ENCODE data around the gene TRAK1. TPM values are rescaled to one million over a fixed set of nuclear protein-coding genes. Genes with fewer than 3 reads are reported as not detected.

Gene TRAK1
- total RNA-seq, 2 experiments from 2014 or later: 18.3 to 19.1 TPM

GRCh38 chr3:42088803-42089530 lies 2.2 kb upstream of the TRAK1 start:
- intact Hi-C loops (cut with micrococcal nuclease): no loop called here
- Mint-ChIP-seq H3K27ac (no peak overlapping the region), H3K4me1 (ENCODE audit: low read depth) (peaks cover 50% of the 10 kb centered on the region), H3K27me3 (ENCODE audit: low read depth) (no peaks in the 10 kb centered on the region), H3K4me3 (no peak overlapping the region), H3K9me3 (peaks cover 2% of the 10 kb centered on the region), H3K36me3 (ENCODE audit: low read depth) (peaks cover 31% of the 10 kb centered on the region)
- CTCF ChIA-PET: interaction anchor here (0.6 kb wide), 1 partner anchor 14 kb away, joined by 4 read pairs; no protein-coding TSS in a partner anchor
- no peak for DNase-seq

DNA sequence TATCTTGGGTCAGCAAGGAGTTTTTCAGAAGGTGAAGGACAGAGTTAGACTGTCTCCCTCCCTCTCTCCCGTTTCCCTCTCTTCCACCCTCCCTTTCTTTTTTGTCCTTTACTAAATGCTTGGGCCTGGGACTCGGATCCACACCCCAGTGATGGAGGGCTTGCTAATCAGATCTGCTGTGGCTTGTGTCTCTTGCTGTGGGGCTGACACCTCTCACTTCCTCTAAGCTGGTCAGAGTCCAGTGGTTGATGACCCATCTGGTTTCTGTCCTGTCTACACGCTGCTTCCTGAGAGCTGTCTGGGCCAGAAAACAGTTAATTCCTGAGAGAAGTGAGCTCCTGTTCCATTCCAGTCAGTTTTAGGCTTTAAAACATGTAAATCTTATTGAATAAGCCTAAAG lies 849 bp downstream of the TRAK1 start:
- no peaks in the 10 kb centered on the region for H3K27me3 Mint-ChIP-seq (ENCODE audit: low read depth)
- CTCF ChIA-PET: interaction anchor here (0.6 to 1.6 kb wide), 3 partner anchors 21 to 200 kb away, joined by 3 to 7 read pairs (median 4); no protein-coding TSS in a partner anchor
- no peak for DNase-seq
- H3K9me3 Mint-ChIP-seq: peaks cover 2% of the 10 kb centered on the region
- no peak overlapping the region for H3K4me3 Mint-ChIP-seq
- peaks cover 53% of the 10 kb centered on the region for H3K4me1 Mint-ChIP-seq (ENCODE audit: low read depth)
- no peak overlapping the region for H3K27ac Mint-ChIP-seq
- peaks cover 31% of the 10 kb centered on the region for H3K36me3 Mint-ChIP-seq (ENCODE audit: low read depth)
- intact Hi-C loops (cut with micrococcal nuclease): loop anchor here (5.0 to 10.0 kb wide), 3 partner anchors 485 to 1757 kb away; no protein-coding TSS in a partner anchor

DNA sequence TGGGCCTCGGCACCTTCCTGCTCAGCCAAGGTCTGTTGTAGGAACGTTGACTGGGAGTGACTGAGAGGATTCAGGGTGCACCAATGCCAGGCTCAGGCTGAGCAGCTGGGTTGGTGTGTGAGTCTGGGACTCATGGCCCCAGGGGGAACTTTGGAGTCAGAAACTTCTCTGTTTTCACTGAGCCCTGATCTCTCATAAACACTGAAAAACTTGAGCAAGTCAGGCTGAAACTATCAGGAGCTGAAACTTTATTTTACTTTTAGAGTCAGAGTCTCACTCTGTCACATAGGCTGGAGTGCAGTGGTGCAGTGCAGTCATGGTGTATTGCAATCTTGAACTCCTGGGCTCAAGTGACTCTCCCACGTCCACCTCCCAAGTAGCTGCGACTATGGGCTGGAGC lies 3.0 kb downstream of the TRAK1 start:
- H3K36me3 Mint-ChIP-seq (ENCODE audit: low read depth): peaks cover 25% of the 10 kb centered on the region
- intact Hi-C loops (cut with micrococcal nuclease): loop anchor here (5.0 to 10.0 kb wide), 3 partner anchors 487 to 1759 kb away; no protein-coding TSS in a partner anchor
- no peak overlapping the region for H3K4me3 Mint-ChIP-seq
- CTCF ChIA-PET: interaction anchor here (0.7 to 1.1 kb wide), 3 partner anchors 51 to 196 kb away, joined by 3 read pairs; no protein-coding TSS in a partner anchor
- no peak for DNase-seq
- peaks cover 2% of the 10 kb centered on the region for H3K9me3 Mint-ChIP-seq
- H3K4me1 Mint-ChIP-seq (ENCODE audit: low read depth): peaks cover 52% of the 10 kb centered on the region
- no peak overlapping the region for H3K27ac Mint-ChIP-seq
- H3K27me3 Mint-ChIP-seq (ENCODE audit: low read depth): no peaks in the 10 kb centered on the region

DNA sequence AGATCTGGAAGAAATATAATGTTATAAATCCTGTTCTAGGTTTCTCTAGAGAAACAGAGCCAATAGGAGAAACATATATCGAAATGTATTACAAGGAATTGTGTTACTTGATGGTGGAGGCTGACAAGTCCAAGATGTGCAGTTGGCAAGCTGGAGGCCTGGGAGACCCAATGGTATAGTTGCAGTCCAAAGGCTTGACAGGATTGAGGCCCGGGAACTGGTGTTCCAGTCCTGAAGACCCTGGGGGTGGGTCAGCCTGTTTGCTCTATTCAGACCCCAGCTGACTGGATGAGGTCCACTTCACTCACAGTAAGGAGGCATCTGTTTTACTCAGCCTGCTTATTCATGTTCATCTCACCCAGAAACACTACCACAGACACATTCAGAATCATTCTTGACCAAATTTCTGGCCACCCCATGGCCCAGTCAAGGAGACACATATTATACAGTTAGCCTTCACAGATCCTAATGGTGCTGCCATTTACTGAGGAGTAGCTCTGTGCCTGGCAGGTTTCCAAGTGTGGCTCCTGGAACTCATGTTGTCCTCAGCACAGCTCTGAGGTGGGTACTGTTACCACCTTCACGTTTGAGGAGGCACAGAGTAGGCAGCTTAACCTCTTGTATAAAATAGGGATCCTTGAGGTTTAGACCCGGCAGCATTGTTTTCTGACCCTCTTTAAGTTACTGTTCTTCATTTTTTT lies 3.7 kb downstream of the TRAK1 start:
- intact Hi-C loops (cut with micrococcal nuclease): loop anchor here (5.0 to 10.0 kb wide), 3 partner anchors 488 to 1760 kb away; no protein-coding TSS in a partner anchor
- CTCF ChIA-PET: interaction anchor here (0.7 to 1.1 kb wide), 2 partner anchors 50 to 75 kb away, joined by 3 read pairs; no protein-coding TSS in a partner anchor
- peaks cover 46% of the 10 kb centered on the region for H3K4me1 Mint-ChIP-seq (ENCODE audit: low read depth)
- H3K36me3 Mint-ChIP-seq (ENCODE audit: low read depth): peaks cover 22% of the 10 kb centered on the region
- no peak overlapping the region for H3K4me3 Mint-ChIP-seq
- no peak for DNase-seq
- H3K27me3 Mint-ChIP-seq (ENCODE audit: low read depth): no peaks in the 10 kb centered on the region
- peaks cover 2% of the 10 kb centered on the region for H3K9me3 Mint-ChIP-seq
- H3K27ac Mint-ChIP-seq: no peak overlapping the region

GRCh38 chr3:42095540-42095939 lies 4.4 kb downstream of the TRAK1 start:
- intact Hi-C loops (cut with micrococcal nuclease): loop anchor here (10.0 kb wide), 2 partner anchors 1111 to 1761 kb away; no protein-coding TSS in a partner anchor
- no peak for DNase-seq
- no peak overlapping the region for H3K27ac Mint-ChIP-seq

DNA sequence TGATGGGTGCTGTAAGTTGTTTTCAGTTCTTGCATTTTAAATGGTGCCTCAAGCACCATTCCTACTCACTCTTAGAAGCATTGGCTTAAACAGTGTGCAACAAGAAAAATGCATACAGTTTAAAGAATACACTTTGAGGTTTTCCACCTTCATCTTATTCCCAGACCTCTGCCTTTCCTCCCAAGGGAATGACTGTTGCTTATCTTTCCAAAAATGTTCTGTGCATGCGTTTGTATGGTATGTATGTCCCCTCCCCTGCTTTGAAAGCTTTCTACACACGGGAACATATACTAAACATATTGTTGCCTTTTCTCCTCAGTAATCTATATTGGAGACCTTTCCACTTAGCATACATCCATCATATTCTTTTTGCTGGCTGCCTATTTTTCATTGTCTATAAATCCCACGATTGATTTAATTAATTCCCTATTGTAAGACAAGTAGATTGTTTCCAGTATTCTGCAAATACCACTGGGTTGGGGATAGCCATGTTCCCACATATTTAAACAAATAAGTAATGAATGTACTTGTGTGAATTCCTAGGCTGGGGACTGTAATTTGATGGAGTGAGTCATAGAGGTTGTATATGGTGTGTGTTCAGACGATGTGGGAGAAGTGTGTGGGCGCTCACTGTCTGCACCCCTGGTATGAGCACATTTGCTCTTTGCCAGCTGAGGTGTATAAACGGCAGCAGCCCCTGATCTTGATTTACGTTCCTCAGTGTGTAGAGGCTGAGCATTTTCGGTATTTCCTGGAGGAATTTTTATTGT lies 5.8 kb downstream of the TRAK1 start:
- intact Hi-C loops (cut with micrococcal nuclease): loop anchor here (10.0 kb wide), 2 partner anchors 1112 to 1762 kb away; no protein-coding TSS in a partner anchor
- Mint-ChIP-seq H3K27ac (no peak overlapping the region), H3K36me3 (ENCODE audit: low read depth) (peaks cover 5% of the 10 kb centered on the region), H3K9me3 (peaks cover 2% of the 10 kb centered on the region), H3K4me1 (ENCODE audit: low read depth) (peaks cover 38% of the 10 kb centered on the region), H3K27me3 (ENCODE audit: low read depth) (no peaks in the 10 kb centered on the region), H3K4me3 (no peak overlapping the region)
- no peak for DNase-seq
- CTCF ChIA-PET: interaction anchor here (0.6 to 2.3 kb wide), 2 partner anchors 12 to 107 kb away, joined by 5 read pairs; no protein-coding TSS in a partner anchor

More at GRCh38 chr3:42095540-42095939, 4.4 kb downstream of the TRAK1 start:
- H3K4me3 Mint-ChIP-seq: no peak overlapping the region
- peaks cover 15% of the 10 kb centered on the region for H3K36me3 Mint-ChIP-seq (ENCODE audit: low read depth)
- peaks cover 46% of the 10 kb centered on the region for H3K4me1 Mint-ChIP-seq (ENCODE audit: low read depth)
- H3K9me3 Mint-ChIP-seq: peaks cover 2% of the 10 kb centered on the region
- CTCF ChIA-PET: no interaction called here
- H3K27me3 Mint-ChIP-seq (ENCODE audit: low read depth): no peaks in the 10 kb centered on the region

DNA sequence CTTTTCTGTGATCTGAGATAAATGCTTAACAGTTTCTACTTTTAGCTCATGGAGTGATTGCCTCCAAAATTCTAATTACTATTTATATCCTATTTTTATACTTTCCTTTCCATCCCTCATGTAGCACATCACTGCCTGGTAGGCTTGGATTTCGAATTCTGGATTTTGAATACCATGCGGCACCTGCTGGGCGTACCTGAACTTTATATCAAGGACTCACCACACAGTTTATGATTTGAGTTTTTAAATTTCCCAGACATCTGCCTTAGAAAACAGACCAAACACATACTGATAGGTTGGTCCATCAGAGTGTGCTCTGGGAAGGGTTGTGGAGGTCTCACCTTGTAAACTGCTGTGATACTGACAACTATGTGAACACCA lies 6.4 kb downstream of the TRAK1 start:
- no peak overlapping the region for H3K4me3 Mint-ChIP-seq
- H3K27me3 Mint-ChIP-seq (ENCODE audit: low read depth): no peaks in the 10 kb centered on the region
- H3K4me1 Mint-ChIP-seq (ENCODE audit: low read depth): peaks cover 32% of the 10 kb centered on the region
- CTCF ChIA-PET: interaction anchor here (0.6 to 3.2 kb wide), 6 partner anchors 13 to 704 kb away, joined by 4 to 25 read pairs (median 8); no protein-coding TSS in a partner anchor
- no peaks in the 10 kb centered on the region for H3K9me3 Mint-ChIP-seq
- no peak overlapping the region for H3K27ac Mint-ChIP-seq
- no peaks in the 10 kb centered on the region for H3K36me3 Mint-ChIP-seq (ENCODE audit: low read depth)
- intact Hi-C loops (cut with micrococcal nuclease): loop anchor here (10.0 kb wide), 2 partner anchors 1113 to 1763 kb away; no protein-coding TSS in a partner anchor
- no peak for DNase-seq

DNA sequence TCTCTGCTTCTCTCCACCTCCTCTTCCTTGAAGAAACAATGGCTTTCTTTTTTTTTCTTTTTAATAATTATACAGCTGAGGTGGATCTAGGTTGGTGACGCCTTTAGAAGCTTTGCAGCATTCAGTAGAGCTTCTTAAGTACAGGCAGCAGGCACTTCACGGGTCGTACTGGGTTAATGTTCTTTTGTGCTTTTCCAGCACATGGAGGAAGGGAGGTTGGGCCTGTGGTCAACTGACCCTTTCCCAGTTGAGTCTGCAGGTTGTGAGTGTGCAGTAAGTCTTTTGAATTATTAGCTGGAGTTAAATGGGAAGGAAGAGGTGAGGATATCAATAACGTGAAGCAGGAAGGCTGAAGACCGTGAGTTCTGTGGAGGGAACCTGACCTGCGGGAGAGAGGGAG lies 7.0 kb downstream of the TRAK1 start:
- no peaks in the 10 kb centered on the region for H3K36me3 Mint-ChIP-seq (ENCODE audit: low read depth)
- H3K27me3 Mint-ChIP-seq (ENCODE audit: low read depth): no peaks in the 10 kb centered on the region
- intact Hi-C loops (cut with micrococcal nuclease): loop anchor here (2.0 to 10.0 kb wide), 3 partner anchors 1113 to 1763 kb away; no protein-coding TSS in a partner anchor
- no peak overlapping the region for H3K27ac Mint-ChIP-seq
- DNase-seq: no peak
- H3K9me3 Mint-ChIP-seq: no peaks in the 10 kb centered on the region
- peaks cover 27% of the 10 kb centered on the region for H3K4me1 Mint-ChIP-seq (ENCODE audit: low read depth)
- H3K4me3 Mint-ChIP-seq: no peak overlapping the region
- CTCF ChIA-PET: interaction anchor here (0.7 to 3.5 kb wide), 11 partner anchors 14 to 704 kb away, joined by 4 to 25 read pairs (median 6); no protein-coding TSS in a partner anchor

DNA sequence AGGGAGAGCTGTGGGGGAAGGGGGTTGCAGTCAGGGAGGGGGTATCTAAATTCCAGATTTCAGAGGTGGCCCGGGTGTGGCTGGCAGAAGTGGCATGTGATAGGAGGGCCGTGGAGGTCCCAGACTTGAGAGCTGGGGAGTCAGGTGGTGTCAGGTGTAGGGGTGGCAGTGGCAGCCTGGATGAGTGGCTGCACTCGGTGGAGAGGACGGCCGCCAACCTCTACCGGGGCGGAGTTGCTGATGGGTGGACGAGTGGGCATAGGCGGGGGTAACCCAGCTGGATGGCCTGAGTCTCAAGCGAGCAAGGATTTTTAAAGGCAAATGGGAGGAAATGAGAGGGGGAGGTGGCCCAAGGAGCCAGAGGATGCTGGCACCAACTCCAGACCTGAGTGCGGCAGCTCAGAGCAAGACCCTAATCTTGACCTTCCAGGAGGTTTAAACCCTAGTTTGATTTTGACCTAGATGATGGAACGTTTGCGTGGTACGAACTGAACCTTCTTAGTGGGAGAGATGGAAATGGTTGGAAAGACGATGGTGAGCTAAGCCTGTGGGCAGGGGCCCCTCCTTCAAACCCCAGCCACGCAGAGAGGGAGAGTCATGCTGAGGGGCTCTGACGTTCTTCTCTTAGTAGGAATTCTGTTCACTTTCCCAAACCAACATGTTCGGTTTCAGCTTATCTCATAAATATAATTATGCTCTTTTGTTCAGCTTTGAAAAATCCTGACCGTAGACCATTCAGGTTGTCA lies 8.0 kb downstream of the TRAK1 start:
- no peak overlapping the region for H3K27ac Mint-ChIP-seq
- H3K4me1 Mint-ChIP-seq (ENCODE audit: low read depth): peaks cover 18% of the 10 kb centered on the region
- H3K27me3 Mint-ChIP-seq (ENCODE audit: low read depth): no peaks in the 10 kb centered on the region
- H3K4me3 Mint-ChIP-seq: no peak overlapping the region
- no peaks in the 10 kb centered on the region for H3K9me3 Mint-ChIP-seq
- CTCF ChIA-PET: interaction anchor here (0.5 to 3.5 kb wide), 38 partner anchors 12 to 1517 kb away, joined by 3 to 25 read pairs (median 4); no protein-coding TSS in a partner anchor
- peaks cover 2% of the 10 kb centered on the region for H3K36me3 Mint-ChIP-seq (ENCODE audit: low read depth)
- intact Hi-C loops (cut with micrococcal nuclease): loop anchor here (1.0 to 10.0 kb wide), 5 partner anchors 86 to 1764 kb away; no protein-coding TSS in a partner anchor
- no peak for DNase-seq

DNA sequence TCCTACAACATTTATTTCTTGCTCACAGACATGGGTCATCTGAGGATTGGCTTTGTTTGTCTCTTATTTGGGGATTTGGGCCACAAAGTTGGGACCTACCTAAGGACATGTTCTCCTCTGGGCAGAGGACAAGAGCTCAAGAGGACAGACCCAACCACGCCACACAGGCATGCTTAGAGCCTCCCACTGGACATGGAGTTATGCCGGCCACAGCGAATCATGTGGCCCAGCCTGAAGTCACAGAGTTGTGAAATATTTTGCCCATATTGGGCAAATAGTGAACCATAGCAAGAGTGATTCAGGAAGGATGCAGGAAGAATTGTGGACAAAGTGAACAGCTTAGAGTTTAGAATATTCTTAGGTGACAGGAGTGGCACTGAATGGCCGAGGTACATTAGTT lies 9.9 kb downstream of the TRAK1 start:
- Mint-ChIP-seq H3K4me1 (ENCODE audit: low read depth) (peaks cover 10% of the 10 kb centered on the region), H3K4me3 (no peak overlapping the region), H3K27me3 (ENCODE audit: low read depth) (no peaks in the 10 kb centered on the region), H3K9me3 (no peaks in the 10 kb centered on the region), H3K27ac (no peak overlapping the region), H3K36me3 (ENCODE audit: low read depth) (peaks cover 6% of the 10 kb centered on the region)
- CTCF ChIA-PET: interaction anchor here (0.8 to 3.5 kb wide), 5 partner anchors 10 to 206 kb away, joined by 3 to 25 read pairs (median 7); no protein-coding TSS in a partner anchor
- DNase-seq: no peak
- intact Hi-C loops (cut with micrococcal nuclease): no loop called here

- peaks cover 10% of the 10 kb centered on the region for H3K4me1 Mint-ChIP-seq (ENCODE audit: low read depth)
- no peaks in the 10 kb centered on the region for H3K9me3 Mint-ChIP-seq
- no peak overlapping the region for H3K4me3 Mint-ChIP-seq
- no peak overlapping the region for H3K27ac Mint-ChIP-seq
- CTCF ChIA-PET: interaction anchor here (0.6 to 3.5 kb wide), 5 partner anchors 42 to 1520 kb away, joined by 3 to 25 read pairs (median 4); no protein-coding TSS in a partner anchor
- DNase-seq: no peak
- H3K36me3 Mint-ChIP-seq (ENCODE audit: low read depth): peaks cover 6% of the 10 kb centered on the region
- intact Hi-C loops (cut with micrococcal nuclease): no loop called here
- no peaks in the 10 kb centered on the region for H3K27me3 Mint-ChIP-seq (ENCODE audit: low read depth)
Observed at GRCh38 chr3:42101481-42101880, 10.3 kb downstream of the TRAK1 start.

Data from activated naive CD4-positive, alpha-beta T cell treated with anti-CD3 and anti-CD28 coated beads for 36 hours (primary cell).